ENCODE results near the gene PTPN4.
"Not testable (repeated sequence)": the region's sequence is repeated elsewhere in the genome, so short reads cannot be mapped to it uniquely, and the experiment has no call there.

PTPN4 gene

DNA sequence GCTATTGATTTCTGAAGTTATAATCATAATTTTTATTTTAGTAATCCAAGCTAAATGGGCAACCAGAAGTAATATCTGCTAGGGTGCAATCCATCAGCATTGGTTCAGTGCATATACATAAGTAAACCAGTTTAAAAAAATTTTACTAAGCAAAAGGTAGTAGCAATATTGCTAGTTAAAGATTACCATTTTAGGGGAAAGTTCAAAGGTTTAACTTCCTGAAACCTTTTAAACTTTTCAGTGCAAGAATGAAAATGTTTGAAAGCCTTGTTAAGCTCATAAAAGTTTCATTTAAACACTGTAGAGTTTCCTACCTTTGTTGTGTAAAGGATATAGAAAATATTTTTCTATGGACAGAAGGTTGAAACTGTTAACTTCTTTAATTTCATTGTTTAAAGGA lies 222.2 kb downstream of the PTPN4 start:
- no peak for DNase-seq

DNA sequence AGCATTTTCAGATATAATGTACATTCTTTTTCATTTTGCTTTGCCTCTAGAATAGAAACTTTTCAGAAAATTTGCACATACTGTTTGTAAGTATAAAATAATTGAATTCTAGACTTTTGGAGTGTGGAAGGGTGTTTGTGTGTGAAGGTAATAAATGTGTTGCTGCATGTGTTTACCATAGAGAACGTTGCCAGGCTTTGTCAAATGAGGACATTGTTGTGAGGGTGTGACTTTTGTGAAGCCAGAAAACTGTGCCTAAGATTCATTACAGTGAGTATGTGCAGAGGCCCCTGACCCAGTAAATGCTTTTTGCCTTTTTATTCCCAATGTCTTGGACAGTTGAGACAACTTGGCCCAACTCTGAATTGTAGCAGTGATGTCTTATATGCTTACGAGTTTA lies 222.8 kb downstream of the PTPN4 start:
- no peak for DNase-seq

DNA sequence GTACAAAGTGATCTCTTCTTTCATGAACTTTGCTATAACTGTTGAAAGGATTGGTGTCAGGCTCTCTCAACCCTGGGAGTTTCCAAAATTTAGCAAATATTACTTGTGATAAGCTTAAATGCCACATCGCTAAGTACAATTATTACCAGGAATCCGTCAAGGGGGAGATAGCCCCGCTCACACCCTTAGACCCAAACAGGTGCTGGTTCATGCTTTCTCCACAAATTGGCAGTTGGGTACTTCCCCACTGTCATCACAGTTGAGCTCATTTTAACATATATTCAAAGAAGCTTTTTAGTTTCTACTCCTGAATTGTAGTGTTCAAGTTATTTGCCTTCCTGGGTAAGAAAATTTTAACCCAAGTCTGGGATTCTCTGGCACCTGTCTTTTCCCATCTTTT lies 223.4 kb downstream of the PTPN4 start:
- DNase-seq, result no peak

DNA sequence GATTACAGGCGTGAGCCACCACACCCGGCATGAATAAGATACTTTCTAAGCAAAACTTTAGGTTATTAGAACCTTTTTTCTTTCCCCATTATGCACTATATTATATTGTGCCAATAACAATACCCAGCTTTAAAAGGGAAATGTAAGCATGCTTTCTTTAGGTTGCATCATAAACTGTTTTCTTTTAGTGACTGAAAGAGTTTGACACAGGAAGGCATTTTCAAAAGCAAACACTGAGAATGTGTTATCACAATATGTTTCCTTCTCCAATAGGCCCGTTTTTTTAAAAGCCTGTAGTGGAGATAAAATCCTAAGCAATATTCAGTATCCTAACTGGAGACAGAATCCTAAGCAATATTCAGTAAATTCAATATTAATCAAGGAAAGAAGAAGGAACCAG lies 236.4 kb downstream of the PTPN4 start:
- DNase-seq, result no peak

DNA sequence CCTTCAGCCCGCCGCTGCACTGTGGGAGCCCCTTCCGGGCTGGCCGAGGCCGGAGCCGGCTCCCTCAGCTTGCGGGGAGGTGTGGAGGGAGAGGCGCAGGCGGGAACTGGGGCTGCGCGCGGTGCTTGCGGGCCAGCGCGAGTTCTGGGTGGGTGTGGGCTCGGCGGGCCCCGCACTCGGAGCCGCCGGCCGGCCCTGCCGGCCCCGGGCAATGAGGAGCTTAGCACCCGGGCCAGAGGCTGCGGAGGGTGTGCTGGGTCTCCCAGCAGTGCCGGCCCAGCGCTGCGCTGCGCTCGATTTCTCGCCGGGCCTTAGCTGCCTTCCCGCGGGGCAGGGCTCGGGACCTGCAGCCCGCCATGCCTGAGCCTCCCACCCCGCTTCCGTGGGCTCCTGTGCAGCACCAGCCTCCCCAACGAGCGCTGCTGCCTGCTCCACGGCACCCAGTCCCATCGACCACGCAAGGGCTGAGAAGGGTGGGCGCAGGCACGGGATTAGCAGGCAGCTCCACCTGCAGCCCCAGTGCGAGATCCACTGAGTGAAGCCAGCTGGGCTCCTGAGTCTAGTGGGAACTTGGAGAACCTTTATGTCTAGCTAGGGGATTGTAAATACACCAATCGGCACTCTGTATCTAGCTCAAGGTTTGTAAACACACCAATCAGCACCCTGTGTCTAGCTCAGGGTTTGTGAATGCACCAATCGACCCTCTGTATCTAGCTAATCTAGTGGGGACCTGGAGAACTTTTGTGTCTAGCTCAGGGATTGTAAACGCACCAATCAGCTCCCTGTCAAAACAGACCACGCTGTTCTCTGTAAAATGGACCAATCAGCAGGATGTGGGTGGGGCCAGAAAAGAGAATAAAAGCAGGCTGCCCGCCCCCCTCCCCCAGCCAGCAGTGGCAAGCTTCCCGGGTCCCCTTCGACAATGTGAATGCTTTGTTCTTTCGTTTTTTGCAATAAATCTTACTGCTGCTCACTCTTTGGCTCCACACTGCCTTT lies 237.5 kb downstream of the PTPN4 start:
- DNase-seq, result not testable (repeated sequence)

DNA sequence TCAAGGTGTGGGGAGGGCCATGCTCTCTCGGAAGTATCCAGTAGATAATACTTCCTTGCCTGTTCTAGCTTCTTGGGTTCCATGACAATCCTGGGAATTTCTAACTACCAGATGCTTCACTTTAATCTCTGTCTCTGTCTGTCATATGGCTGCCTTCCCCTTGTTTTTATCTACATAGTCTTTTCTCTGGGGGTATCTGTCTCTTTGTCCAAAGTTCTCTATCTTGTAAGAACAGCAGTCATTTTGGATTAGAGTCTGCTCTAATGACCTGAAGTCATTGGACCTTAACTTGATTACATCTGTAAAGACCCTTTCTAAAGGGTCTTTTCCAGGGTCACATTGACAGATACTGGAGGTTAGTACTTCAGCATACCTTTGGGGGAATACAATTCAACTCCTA lies 241.7 kb downstream of the PTPN4 start:
- no peak for DNase-seq

DNA sequence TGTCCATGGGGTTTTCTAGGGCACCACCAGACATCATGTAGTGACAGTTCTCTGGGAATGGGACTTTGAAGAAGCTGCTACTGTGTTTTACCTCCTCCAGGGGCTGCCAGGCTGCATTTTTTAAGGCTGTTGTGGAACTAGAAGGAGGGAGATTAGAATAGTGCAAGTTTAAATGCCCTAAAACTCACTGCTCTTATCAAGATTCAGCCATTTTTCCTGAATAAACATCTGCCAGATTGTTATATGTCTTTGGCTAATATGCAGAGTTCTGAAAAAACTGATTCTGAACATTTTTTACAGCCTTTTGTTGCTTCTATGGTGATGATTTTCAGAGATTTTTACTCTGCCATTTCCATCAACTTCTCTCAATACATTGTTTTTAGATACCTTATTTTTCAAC lies 244.5 kb downstream of the PTPN4 start:
- DNase-seq, result no peak

DNA sequence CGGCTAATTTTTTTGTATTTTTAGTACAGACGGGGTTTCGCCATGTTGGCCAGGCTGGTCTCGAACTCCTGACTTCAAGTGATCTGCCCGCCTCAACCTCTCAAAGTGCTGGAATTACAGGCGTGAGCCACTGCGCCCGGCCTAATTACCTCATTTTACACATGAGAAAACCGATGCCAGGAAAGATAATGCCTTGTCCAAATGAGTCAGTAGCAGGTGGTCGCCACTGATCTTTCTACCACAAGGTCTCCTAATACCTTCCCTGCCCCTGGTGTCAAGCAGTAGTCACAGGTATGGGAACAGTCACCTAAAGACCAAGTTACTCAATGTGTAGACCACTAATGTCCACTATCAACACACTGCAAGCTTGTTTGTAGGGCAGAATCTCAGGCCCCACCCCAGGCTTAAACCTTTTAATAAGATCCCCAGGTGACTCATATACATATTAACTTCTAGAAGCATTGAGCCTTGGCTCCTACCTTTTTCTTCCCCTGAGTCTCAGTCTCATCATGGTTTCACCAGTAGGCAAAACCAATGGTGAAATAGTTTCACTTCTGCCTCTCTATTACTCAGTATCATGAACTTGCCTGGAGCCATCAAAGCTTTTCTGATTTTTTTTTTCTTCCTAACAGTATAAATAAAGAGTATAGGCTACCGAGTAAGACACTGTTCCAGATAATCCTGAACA lies 246.3 kb downstream of the PTPN4 start:
- DNase-seq, result no peak

DNA sequence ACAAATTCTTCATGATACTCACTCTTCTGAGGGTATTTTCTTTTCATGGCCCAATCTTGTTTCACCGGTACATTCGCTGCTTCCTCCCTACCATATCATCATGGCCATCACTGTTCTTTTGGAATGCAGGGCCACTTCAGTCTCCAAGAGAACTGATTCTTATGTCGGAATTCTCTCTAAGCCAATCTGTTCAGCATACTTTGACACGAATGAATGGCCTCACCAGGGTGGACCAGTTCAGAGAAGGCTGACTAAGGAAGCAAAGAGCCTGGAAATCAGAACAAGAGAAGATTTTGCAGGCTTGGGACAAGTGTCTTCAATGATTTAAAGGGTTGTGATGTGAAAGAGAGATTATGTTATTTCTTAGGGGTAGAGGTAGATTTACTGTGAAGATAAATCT lies 248.1 kb downstream of the PTPN4 start:
- no peak for DNase-seq

DNA sequence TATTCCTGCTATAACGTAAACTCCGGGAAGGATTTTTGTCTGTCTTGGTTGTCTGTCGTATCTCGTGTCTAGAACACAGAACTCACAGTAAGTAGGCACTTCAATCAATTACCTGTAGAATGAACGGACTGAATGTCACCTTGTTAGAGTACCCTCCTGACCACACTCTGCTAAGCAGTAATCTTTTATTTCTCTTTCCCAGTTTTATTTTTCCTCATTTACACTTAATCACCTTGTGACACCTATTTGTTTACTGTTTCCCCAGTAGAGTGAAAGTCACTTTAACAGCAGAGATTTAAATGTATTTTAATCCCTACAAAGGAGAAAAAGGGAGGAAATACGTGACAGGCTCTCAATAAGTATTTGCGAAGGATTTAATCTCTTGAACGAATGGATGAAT lies 252.6 kb downstream of the PTPN4 start:
- DNase-seq, result no peak

DNA sequence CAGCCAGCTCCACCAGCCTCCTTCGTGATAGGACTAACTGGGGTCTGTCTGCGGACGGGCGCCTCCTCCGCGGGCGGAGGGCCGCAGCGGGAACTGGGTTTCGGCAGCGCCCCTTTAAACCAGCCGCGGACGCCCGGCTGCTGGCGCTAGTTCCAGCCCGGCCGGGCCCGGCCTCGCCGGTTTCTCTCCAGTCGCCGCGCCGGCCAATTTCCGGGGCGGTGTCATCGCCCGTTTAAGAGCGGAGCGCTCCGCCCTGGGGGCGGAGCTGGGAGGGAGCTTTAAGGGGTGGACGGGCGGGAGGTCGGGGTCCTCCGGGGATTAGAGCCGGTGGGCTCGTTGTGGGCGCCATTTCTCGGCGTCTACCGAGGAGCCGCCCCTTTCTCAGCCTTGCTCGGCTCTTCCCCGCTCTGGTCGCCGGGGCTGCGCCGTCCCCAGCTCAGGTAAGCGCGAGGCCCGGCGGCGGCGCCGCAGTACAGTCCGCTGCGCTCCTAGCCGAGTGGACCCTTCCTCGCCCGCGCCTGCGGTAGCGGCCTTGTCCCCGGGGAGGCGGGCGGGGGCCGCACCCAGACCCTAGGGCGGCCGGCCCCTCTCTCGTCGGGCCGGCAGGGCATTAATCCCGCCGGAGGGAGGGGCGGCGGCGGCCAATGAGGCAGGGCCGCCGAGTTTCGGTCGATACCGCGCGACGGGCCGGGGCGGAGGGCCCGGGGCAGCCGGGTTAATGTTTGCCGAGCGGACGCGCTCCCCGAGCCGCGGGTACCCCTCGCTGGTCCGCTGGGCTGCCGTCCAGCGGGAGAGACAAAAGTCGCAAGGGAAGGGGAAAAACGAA lies 253.3 kb downstream of the PTPN4 start, which contains the start of gene EPB41L5:
TSS of gene EPB41L5 (plus strand) at position 307 of the 826 bp plus-strand sequence. CDS start 6,008 bp downstream, outside the sequence.
- DNase-seq, result peak; percentile 57

DNA sequence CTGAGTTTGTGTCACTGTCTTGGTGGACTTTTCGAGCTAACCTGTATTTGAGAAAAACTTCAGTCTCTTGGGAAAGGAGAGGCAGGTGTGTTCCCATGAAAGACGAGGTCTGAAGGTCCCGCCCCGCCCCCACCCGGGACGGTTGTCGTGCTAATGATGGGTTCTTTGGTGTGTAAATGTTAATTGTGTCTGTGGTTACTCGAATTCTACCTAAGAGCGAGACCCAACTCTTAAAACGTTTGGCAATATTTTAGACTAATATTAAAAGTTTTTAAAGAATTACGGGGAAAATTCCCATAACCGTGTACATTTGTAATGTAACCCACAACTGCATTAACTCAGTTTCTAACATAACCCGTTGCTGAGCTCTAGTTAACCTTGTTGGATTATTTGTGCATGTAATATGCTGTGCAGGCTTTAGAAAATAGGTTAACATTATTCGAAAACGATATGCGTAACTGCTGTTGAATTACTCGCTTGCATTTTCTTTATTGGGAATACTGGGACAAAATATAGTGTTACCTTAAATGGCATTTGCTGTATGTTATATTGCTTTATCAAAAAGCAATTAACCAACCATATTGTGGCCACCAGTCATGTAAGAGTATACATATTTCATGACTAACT lies 254.0 kb downstream of the PTPN4 start:
- DNase-seq, result no peak

DNA sequence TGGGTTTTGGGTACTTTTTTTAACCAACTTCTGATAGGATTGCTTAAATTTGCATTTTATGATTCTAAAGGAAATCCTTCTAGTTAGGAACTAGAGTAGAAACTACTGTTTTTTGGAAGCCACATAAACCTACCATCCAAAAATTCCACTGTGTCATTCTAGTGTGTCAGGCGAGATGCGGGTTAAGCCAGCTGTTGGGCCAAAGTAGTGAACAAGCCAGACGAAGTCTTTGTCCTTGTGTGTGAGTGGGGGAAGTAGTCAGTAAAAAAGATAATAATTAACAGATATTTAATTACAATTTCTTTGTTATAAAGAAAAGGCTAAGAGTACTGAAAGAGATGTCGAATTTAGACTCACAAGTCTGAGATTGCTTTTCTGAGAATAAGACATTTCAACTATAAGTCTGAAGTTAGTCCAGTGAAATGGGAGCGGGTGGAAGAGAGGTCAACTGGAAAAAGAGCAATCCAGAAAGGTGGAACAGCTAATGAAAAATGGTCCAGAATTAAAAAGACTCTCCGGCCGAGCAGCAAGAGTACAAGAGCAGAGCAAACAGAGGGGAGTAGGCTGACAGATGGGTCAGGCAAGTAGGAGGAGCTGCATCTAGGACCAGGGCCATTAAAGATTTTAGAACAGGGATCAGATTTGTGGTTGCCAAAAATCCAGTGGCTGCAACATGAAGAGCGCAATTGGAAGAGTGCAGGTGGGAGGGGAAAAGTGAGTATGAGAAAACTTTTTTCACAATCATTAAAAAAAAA lies 254.7 kb downstream of the PTPN4 start:
- DNase-seq, result no peak

DNA sequence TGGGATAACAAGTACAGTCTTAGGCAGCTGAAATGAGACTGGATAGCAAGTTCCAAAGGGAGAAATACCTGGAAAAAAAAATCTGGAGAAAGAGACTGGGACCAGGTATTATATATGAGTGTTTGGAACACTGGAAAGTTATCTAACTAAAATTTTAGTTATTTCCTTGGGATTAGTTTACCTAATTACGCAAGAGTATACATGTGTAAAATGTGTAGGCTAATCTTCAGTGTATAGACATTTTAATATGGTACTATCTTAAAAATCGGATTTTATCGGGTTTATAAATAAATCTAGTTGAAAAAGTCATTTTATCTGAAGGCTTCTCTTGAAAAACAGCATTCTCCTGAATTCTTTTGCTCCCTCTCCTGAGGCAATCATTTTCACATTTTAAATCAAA lies 257.1 kb downstream of the PTPN4 start:
- DNase-seq, result no peak

DNA sequence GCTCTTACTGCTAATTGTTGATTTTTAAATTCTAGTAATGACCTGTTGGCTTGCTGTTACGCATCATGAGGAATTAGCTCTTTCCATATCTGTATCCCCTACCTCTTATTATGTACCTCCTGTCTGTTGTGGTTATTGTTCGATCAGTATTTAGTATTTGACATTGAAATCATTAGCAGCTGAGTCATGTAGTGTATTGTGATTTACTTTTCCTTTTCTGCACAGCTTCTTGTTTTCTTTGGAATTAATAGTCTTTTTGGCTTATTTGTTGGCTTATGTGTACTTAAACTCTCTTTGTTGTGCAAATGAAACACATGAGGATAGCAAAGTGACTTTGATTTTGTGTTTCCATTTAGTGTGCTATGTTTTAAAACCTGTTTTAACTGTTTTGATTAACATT lies 257.5 kb downstream of the PTPN4 start:
- no peak for DNase-seq

DNA sequence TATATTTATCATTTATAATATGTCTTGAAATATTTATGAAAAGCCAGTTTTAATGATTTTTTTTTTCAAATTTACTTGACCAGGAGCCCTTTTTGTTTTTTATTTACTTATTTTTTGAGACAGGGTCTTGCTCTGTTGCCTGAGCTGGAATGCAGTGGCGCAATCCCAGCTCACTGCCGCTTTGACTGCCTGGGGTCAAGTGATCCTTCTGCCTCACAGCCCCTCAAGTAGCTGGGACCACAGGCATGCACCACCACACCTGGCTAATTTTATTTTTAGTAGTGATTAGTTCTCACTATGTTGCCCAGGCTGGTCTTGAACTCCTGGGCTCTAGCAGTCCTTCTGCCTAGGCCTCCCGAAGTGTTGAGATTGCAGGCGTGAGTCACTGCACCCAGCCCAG lies 258.8 kb downstream of the PTPN4 start:
- DNase-seq, result no peak

DNA sequence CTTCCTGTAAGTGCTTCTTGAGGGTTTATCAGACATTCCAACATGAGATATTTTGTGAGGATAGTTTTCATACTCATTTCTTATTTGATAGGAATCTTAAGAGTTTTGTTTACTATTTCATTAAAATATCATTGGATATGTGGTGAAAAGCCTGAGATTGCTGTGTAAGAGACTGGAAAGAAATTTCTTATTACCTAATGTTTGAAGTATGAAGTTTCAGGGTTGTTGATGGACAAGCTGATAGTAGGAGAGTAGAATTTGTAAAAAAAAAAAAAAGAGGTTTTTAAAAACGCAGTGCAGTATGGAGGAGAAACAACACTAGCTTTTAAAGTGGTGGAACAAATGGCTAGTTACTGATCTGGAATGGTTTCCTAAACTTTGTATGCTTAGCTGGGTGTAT lies 260.8 kb downstream of the PTPN4 start:
- DNase-seq, result no peak

DNA sequence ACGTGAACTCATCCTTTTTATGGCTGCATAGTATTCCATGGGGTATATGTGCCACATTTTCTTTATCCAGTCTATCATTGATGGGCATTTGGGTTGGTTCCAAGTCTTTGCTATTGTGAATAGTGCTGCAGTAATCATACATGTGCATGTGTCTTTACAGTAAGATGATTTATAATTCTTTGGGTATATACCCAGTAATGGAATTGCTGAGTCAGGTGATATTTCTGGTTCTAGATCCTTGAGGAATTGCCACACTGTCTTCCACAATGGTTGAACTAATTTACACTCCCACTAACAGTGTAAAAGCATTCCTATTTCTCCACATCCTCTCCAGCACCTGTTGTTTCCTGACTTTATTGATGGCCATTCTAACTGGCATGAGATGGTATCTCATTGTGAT lies 262.8 kb downstream of the PTPN4 start:
- DNase-seq, result not testable (repeated sequence)

DNA sequence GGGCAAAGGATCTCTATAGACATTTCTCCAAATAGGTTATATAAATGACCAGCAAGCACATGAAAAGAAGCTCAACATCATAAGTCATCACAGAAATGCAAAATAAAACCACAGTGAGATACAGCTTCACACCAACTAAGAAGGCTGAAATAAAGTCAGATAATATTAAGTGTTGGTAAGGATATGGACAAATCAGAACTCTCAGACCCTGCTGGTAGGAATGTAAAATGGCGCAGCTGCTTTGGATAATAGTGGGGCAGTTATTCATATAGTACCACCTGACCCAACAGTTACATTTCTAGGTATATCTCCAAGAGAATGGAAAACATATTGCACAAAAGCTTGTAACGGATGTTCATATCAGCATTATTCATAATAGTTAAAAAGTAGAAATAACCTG lies 267.2 kb downstream of the PTPN4 start:
- no peak for DNase-seq

DNA sequence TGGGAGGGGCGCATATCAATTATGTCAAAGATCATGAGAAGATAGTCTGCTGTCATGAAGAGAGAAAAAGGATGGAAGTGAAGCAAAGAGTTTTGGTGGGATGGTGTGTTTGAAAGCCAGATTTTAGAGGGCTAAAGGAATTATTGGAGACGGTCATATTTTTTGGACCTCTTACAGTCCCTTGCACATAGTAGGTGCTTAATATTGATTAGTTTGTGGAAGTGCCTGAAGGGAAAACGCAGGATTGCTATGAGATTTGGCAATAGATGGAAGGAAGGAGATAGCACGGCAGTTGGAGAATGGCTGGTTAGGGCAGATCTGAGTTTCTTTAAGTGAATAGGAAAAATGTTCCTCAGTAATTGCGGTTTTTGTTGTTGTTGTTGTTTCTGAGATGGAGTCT lies 269.1 kb downstream of the PTPN4 start:
- DNase-seq, result no peak

DNA sequence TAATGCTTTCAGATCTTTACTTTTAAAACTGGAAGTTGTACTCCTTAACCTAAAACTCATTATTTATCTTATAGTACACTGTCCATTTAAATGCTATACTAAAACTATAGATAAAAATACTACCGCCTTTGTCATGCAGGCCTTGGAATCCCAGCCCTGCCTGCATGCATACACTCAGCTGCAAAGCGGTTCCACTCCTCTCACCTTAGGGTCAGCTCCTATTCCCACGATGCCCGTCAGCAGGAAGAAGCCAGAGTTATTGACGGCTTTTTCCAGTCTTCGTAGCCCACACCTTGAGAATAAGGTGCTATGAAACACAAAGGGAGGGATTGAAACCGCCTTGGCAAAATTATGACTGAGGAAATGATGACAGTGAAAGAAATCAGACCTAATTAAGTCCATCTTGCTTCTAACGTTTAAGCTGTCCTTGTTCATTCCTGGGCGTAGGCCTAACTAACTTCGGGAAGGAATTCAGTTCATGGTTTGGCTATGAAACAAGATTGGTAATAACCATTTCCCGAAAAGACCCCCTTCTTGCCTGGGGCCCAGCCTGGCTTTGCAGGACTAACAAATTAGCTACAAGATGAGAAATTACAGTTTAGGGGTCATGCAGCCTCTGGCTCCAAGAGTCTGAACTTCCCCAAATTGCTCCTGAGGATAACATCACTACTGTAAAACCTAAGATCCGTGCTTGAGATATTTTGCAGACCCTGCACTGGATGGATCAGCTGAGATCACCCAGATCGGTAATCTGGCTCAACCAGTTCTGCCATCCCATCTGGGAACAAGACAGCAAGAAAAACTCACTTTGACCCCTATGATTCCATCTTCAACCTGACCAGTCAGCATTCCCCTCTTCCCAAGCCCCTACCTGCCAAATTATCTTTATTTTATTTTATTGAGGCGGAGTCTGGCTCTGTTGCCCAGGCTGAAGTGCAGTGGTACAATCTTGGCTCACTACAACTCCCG lies 270.2 kb downstream of the PTPN4 start:
- DNase-seq, result no peak

Measured in NCI-H1417 treated with DMSO at 0.1 percent for 48 hours (cell line).